ENCODE data around the gene CCDC78. TPM values are rescaled to one million over a fixed set of nuclear protein-coding genes. Genes with fewer than 3 reads are reported as not detected.

Gene CCDC78
- total RNA-seq, 4 donors from 2014 or later, result 0.72 to 2.4 (median 1.5) TPM

DNA sequence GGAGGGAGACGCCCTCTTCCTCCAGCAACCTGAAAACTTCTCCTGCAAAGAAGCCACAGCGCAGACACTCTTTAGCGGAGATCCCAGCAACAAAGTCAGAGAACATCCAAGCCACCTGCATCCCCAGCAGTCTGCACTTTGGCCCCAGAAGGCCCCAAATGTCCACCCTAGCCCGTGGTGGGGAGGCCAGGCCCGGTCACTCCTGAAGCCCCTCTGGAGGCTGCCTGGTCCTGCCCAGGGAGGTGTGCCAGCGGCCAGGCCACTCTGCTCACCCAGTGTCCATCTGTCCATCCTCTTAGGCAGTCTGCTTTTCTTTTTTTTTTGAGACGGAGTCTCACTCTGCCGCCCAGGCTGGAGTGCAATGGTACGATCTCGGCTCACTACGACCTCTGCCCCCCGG, 6.1 kb upstream of the CCDC78 start:
- DNase-seq (ENCODE audit: low spot score) (no peak), ATAC-seq (ENCODE audit: low FRiP score) (no peak)
- TF ChIP-seq, protein P1, sequence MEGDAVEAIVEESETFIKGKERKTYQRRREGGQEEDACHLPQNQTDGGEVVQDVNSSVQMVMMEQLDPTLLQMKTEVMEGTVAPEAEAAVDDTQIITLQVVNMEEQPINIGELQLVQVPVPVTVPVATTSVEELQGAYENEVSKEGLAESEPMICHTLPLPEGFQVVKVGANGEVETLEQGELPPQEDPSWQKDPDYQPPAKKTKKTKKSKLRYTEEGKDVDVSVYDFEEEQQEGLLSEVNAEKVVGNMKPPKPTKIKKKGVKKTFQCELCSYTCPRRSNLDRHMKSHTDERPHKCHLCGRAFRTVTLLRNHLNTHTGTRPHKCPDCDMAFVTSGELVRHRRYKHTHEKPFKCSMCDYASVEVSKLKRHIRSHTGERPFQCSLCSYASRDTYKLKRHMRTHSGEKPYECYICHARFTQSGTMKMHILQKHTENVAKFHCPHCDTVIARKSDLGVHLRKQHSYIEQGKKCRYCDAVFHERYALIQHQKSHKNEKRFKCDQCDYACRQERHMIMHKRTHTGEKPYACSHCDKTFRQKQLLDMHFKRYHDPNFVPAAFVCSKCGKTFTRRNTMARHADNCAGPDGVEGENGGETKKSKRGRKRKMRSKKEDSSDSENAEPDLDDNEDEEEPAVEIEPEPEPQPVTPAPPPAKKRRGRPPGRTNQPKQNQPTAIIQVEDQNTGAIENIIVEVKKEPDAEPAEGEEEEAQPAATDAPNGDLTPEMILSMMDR (IDR thresholded peaks at IDR 0.05), result no peak

- DNase-seq (ENCODE audit: low spot score) (no peak), ATAC-seq (ENCODE audit: low FRiP score) (no peak)
- TF ChIP-seq, protein P1 (IDR thresholded peaks at IDR 0.05), result no peak
Observed at GRCh38 chr16:730666-731509, 4.6 kb upstream of the CCDC78 start.

DNA sequence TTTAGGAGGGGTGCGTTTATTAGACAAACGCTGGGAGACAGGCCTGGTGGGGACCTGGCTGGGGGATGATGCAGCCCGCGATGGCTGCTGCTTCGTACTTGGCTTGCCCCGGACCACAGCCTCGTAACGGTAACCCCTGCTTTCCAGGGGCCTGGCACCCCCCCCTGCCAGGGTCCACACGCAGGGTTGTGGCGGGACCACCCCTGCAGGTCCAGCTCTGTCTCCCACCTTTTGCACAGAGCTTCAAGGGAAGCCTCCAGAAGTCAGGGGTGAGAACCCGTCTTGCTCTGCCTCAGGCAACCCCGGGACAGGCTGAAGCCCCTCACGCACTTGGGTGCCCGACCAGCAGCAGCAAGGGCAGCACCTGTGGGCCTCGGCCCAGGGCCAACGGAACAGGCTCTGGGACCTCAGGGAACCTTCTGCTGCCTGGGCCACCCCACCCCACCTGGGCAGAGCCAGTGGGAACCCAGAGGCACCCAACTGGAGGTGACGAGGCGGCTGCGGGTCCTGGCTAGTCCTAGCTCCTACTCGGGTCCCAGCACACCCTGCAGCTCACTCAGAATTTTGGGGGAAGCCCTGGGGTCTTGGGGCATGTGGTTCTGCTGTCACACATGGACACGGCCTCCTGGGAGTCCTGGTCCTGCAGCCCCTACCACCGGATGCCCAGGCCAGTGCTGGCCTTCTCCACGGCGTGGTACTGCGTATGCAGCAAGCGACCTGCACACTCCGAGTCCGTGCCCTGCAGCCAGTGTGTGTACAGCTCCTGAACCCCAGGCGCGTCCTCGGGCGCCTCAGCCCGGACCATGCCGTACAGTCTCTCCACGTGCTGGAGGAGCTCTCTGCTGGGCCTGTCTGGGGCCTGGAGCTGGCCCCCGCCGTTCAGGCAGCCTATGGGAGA, 3.8 kb upstream of the CCDC78 start:
- TF ChIP-seq, protein P1 (IDR thresholded peaks at IDR 0.05), result no peak
- no peak for ATAC-seq (ENCODE audit: low FRiP score)
- no peak for DNase-seq (ENCODE audit: low spot score)

DNA sequence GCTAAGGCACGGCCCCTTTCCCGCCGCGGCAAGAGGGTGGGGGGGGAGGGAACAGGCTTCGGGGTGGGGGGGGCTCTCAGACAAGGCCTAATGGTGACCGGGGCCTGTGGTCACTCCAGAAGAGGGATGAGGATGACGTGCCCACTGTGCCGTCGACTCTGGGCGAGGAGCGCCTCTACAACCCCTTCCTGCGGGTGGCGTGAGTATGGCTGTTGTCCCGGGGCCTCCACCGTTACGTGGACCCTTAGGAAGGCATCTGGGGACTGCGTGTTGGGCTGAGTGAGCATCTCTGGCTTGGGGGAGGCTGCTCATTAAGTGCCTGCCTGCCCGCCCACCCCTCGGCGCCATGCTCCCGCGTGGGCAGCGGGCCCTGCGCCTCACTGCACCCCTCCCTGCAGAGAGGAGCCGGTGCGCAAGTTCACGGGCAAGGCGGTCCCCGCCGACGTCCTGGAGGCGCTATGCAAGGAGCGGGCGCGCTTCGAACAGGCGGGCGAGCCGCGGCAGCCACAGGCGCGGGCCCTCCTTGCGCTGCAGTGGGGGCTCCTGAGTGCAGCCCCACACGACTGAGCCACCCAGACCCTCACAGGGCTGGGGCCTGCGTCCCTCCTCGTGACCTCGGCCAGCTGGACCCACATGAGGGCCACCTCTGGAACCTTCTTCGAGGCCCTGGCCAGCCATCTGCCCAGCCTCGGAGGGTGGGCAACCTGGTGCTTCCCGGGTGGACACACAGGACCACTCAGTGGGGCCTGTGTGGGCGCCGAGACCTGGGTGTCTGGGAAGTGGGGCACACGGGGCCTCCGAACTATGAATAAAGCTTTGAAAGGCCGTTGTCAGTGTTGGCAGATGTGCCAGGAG, 2.9 kb upstream of the CCDC78 start:
- ATAC-seq (ENCODE audit: low FRiP score) (no peak), DNase-seq (ENCODE audit: low spot score) (no peak)
- TF ChIP-seq, protein P1 (IDR thresholded peaks at IDR 0.05), result no peak

- peak; percentile 39 for ATAC-seq (ENCODE audit: low FRiP score)
- TF ChIP-seq, protein P1 (IDR thresholded peaks at IDR 0.05), result no peak
- no peak for DNase-seq (ENCODE audit: low spot score)
Observed at GRCh38 chr16:728131-728889, 2.1 kb upstream of the CCDC78 start.
